Measurements from ENCODE around the gene GID4. TPM values are rescaled to one million over a fixed set of nuclear protein-coding genes. Genes with fewer than 3 reads are reported as not detected.

Gene GID4
- total RNA-seq, 1 experiment from 2014 or later = 7.3 TPM

DNA sequence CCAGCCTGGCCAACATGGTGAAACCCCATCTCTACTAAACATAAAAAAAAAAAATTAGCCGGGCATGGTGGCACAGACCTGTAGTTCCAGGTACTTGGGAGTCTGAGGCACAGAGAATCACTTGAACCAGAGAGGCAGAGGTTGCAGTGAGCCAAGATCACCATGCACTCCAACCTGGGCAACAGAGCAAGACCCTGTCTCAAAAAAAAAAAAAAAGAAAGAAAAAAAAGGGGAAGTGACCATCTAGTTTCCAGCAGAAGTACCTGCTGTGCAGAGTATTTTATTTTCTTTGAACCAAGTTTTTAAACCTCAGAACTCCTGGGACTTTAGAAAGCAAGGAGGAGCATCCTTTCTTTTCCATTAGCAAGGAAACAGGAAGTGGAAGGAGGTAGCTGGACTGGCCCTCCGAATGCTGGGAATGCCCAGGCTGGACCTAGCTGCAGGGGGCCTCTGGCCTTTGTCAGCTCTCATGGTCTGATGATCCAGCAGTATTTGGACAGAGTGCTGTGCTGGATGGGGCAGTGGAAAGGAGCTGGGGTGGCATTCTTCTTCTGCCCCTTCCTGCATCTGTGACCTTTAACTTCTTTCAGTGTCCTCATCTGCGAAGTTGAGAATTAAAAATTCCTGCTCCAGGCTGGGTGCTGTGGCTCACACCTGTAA, 6.6 kb downstream of the GID4 start:
- peaks cover 8% of the 10 kb centered on the region for H3K4me1 Mint-ChIP-seq (ENCODE audit: low read depth, unreplicated experiment)
- TF ChIP-seq, protein P1, sequence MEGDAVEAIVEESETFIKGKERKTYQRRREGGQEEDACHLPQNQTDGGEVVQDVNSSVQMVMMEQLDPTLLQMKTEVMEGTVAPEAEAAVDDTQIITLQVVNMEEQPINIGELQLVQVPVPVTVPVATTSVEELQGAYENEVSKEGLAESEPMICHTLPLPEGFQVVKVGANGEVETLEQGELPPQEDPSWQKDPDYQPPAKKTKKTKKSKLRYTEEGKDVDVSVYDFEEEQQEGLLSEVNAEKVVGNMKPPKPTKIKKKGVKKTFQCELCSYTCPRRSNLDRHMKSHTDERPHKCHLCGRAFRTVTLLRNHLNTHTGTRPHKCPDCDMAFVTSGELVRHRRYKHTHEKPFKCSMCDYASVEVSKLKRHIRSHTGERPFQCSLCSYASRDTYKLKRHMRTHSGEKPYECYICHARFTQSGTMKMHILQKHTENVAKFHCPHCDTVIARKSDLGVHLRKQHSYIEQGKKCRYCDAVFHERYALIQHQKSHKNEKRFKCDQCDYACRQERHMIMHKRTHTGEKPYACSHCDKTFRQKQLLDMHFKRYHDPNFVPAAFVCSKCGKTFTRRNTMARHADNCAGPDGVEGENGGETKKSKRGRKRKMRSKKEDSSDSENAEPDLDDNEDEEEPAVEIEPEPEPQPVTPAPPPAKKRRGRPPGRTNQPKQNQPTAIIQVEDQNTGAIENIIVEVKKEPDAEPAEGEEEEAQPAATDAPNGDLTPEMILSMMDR (IDR thresholded peaks at IDR 0.05; ENCODE audit: unreplicated experiment) = no peak
- CTCF ChIA-PET = no interaction called here
- intact Hi-C loops (cut with micrococcal nuclease; ENCODE audit: unreplicated experiment) = no loop called here
- BruUV-seq (replicated peaks) = no TSS peak
- DNase-seq = no peak
- H3K4me3 Mint-ChIP-seq (ENCODE audit: low read depth, unreplicated experiment) = no peak overlapping the region
- H3K36me3 Mint-ChIP-seq (ENCODE audit: insufficient read depth, unreplicated experiment) = no peaks in the 10 kb centered on the region
- H3K9me3 Mint-ChIP-seq (ENCODE audit: low read depth, unreplicated experiment) = no peaks in the 10 kb centered on the region
- H3K27ac Mint-ChIP-seq (ENCODE audit: unreplicated experiment) = no peak overlapping the region
- H3K27me3 Mint-ChIP-seq (ENCODE audit: unreplicated experiment) = no peaks in the 10 kb centered on the region

DNA sequence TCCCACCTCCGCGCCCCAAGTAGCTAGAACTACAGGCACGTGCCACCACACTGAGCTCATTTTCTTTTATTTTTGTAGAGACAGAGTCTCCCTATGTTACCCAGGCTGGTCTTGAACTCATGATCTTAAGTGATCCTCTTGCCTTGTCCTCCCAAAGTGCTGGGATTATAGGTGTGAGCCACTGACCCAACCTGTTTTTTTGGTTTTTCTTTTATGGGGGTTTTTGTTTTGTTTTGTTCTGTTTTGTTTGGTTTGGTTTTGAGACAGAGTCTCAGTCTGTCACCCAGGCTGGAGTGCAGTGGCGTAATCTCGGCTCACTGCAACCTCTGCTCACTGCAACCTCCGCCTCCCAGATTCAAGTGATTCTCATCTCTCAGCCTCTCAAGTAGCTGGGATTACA, 16.4 kb downstream of the GID4 start:
- Mint-ChIP-seq H3K27ac (ENCODE audit: unreplicated experiment) (no peak overlapping the region), H3K27me3 (ENCODE audit: unreplicated experiment) (no peaks in the 10 kb centered on the region), H3K4me3 (ENCODE audit: low read depth, unreplicated experiment) (no peak overlapping the region), H3K4me1 (ENCODE audit: low read depth, unreplicated experiment) (no peaks in the 10 kb centered on the region), H3K9me3 (ENCODE audit: low read depth, unreplicated experiment) (no peaks in the 10 kb centered on the region), H3K36me3 (ENCODE audit: insufficient read depth, unreplicated experiment) (peaks cover 4% of the 10 kb centered on the region)
- intact Hi-C loops (cut with micrococcal nuclease; ENCODE audit: unreplicated experiment) = no loop called here
- no peak for DNase-seq
- CTCF ChIA-PET = no interaction called here
- no TSS peak for BruUV-seq (replicated peaks)
- TF ChIP-seq, protein P1 (IDR thresholded peaks at IDR 0.05; ENCODE audit: unreplicated experiment) = no peak

DNA sequence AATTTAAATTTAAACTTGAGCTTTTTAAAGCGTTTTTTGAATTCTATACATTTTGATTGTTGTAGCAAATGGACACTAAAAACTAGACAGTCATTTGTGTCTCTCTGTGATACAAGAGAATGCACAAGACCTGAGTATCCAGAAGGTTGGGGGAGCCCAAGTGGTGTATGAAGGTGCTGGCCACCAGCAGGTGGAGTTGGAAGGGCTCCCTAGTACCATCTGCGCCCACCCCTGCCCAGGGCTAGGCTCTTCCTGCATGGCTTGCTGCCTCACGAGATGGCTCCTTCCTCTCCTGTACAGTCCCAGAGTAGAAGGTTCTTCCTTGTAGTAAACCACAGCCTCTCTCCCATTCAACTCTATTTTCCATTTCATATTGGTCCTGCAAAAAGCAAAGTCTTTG, 17.0 kb downstream of the GID4 start:
- Mint-ChIP-seq H3K36me3 (ENCODE audit: insufficient read depth, unreplicated experiment) (peaks cover 4% of the 10 kb centered on the region), H3K27me3 (ENCODE audit: unreplicated experiment) (no peaks in the 10 kb centered on the region), H3K9me3 (ENCODE audit: low read depth, unreplicated experiment) (no peaks in the 10 kb centered on the region), H3K4me3 (ENCODE audit: low read depth, unreplicated experiment) (no peak overlapping the region), H3K4me1 (ENCODE audit: low read depth, unreplicated experiment) (no peaks in the 10 kb centered on the region), H3K27ac (ENCODE audit: unreplicated experiment) (no peak overlapping the region)
- TF ChIP-seq, protein P1 (IDR thresholded peaks at IDR 0.05; ENCODE audit: unreplicated experiment) = no peak
- CTCF ChIA-PET = no interaction called here
- BruUV-seq (replicated peaks) = no TSS peak
- DNase-seq = no peak
- intact Hi-C loops (cut with micrococcal nuclease; ENCODE audit: unreplicated experiment) = no loop called here

DNA sequence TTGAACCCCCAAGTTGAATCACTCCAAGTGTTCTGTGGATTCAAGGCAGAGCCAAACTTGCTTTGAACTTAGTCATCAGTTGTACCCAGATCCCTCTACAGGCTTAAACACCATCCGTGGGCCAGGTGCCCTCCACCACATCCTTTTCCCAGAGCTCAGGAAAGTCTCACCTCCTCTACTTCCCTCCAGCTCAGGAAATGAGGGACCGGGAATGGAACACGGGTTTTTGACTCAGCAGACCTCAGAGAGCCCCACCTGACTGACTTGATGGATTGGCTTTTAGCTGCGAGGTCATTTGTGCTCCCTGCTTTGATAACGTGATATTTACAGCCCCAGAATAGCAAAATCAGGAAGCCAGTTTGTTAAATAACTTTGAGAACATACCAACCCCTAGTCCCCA, 20.1 kb downstream of the GID4 start:
- Mint-ChIP-seq H3K27ac (ENCODE audit: unreplicated experiment) (no peak overlapping the region), H3K27me3 (ENCODE audit: unreplicated experiment) (no peaks in the 10 kb centered on the region), H3K36me3 (ENCODE audit: insufficient read depth, unreplicated experiment) (peaks cover 4% of the 10 kb centered on the region), H3K4me3 (ENCODE audit: low read depth, unreplicated experiment) (no peak overlapping the region), H3K9me3 (ENCODE audit: low read depth, unreplicated experiment) (no peaks in the 10 kb centered on the region), H3K4me1 (ENCODE audit: low read depth, unreplicated experiment) (no peaks in the 10 kb centered on the region)
- TF ChIP-seq, protein P1 (IDR thresholded peaks at IDR 0.05; ENCODE audit: unreplicated experiment) = no peak
- CTCF ChIA-PET = no interaction called here
- no peak for DNase-seq
- no TSS peak for BruUV-seq (replicated peaks)
- intact Hi-C loops (cut with micrococcal nuclease; ENCODE audit: unreplicated experiment) = no loop called here
